Esophagus squamous epithelium (tissue), 4 donors: ENCODE measurements around the gene BTBD3.

ENCODE experiments used
- POLR2A ChIP-seq, 4 donors: fragments of 450-650 bp; IDR thresholded peaks; one replicate each; pipeline ENCODE4 v1.6.1; 2017; ENCODE audit warnings: antibody characterized with exemption in 4 of 4, mild to moderate bottlenecking in 4 of 4, moderate library complexity in 3 of 4
- TF ChIP-seq, protein P1 (sequence below), 6 experiments: fragments of 450-650 bp in 4 of 6; fragments of 200-600 bp in 2 of 6; sonication (generic) in 2 of 6; IDR thresholded peaks; one replicate each; pipeline ENCODE4 v1.5.1; 2016 to 2019; ENCODE audit warnings: antibody characterized with exemption in 6 of 6, mild to moderate bottlenecking in 4 of 6, moderate library complexity in 4 of 6

DNA sequence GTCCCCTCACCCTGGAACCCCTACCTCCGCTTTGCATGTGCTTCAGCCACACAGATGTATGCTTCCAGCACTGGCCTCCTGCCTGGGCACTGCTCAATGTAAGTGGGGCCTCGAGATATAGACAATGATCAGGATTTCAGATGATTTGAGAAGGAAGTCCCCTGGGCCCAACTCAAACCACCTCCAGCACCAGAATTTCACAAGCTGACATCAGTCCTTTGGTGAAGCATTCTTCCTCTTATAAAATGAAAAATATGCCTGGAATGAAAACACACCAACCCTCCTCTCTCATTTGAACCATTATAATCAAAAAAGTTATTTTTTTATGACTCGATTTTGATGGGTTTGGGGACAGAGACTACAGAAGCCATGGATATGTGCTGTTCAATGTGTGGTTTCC lies 48.5 kb downstream of the BTBD3 start:
- TF ChIP-seq, protein P1, sequence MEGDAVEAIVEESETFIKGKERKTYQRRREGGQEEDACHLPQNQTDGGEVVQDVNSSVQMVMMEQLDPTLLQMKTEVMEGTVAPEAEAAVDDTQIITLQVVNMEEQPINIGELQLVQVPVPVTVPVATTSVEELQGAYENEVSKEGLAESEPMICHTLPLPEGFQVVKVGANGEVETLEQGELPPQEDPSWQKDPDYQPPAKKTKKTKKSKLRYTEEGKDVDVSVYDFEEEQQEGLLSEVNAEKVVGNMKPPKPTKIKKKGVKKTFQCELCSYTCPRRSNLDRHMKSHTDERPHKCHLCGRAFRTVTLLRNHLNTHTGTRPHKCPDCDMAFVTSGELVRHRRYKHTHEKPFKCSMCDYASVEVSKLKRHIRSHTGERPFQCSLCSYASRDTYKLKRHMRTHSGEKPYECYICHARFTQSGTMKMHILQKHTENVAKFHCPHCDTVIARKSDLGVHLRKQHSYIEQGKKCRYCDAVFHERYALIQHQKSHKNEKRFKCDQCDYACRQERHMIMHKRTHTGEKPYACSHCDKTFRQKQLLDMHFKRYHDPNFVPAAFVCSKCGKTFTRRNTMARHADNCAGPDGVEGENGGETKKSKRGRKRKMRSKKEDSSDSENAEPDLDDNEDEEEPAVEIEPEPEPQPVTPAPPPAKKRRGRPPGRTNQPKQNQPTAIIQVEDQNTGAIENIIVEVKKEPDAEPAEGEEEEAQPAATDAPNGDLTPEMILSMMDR (IDR thresholded peaks at IDR 0.05) = no peak
- no peak for TF ChIP-seq POLR2A (IDR thresholded peaks at IDR 0.05)
